Sigmoid colon (tissue), 4 donors: Measurements from ENCODE around the gene HBS1L.

Experiments used
- EP300 ChIP-seq, 4 donors: sonication (generic); formaldehyde crosslinking; IDR thresholded peaks; one replicate each; pipeline ENCODE4 v1.6.1; 2017; ENCODE audit warnings: antibody characterized with exemption in 4 of 4
- TF ChIP-seq, protein P1 (sequence below), 4 experiments: fragments of 450-650 bp in 3 of 4; fragments of 200-600 bp in 1 of 4; IDR thresholded peaks; one replicate each; pipeline ENCODE4 v1.5.1; 2016 to 2019; ENCODE audit warnings: antibody characterized with exemption in 4 of 4, mild to moderate bottlenecking in 3 of 4, moderate library complexity in 2 of 4

DNA sequence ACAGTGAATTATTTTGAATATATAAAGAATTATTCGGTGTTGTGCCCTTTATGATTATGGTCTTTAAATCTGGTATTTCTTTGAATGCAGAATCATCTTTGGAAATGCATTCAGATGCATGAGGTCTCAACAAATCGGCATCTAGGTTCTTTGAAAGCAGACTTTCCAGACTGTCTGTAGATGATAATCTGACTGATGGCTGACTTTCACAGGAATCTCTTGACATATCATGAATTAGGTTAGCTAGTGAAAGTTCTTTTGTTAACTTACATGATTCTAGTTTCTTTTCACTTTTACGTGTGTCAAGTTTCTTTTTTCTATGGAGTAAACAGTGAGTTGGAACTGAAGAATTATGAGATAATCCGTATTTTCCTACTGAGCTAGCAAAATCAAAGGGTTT, 17.1 kb downstream of the HBS1L start:
- TF ChIP-seq, protein P1, sequence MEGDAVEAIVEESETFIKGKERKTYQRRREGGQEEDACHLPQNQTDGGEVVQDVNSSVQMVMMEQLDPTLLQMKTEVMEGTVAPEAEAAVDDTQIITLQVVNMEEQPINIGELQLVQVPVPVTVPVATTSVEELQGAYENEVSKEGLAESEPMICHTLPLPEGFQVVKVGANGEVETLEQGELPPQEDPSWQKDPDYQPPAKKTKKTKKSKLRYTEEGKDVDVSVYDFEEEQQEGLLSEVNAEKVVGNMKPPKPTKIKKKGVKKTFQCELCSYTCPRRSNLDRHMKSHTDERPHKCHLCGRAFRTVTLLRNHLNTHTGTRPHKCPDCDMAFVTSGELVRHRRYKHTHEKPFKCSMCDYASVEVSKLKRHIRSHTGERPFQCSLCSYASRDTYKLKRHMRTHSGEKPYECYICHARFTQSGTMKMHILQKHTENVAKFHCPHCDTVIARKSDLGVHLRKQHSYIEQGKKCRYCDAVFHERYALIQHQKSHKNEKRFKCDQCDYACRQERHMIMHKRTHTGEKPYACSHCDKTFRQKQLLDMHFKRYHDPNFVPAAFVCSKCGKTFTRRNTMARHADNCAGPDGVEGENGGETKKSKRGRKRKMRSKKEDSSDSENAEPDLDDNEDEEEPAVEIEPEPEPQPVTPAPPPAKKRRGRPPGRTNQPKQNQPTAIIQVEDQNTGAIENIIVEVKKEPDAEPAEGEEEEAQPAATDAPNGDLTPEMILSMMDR (IDR thresholded peaks at IDR 0.05) = no peak
- no peak for TF ChIP-seq EP300 (IDR thresholded peaks at IDR 0.05)
